Activated CD8-positive, alpha-beta T cell treated with anti-CD3 and anti-CD28 coated beads for 36 hours (primary cell): ENCODE measurements around the gene SALL3. TPM values are rescaled to one million over a fixed set of nuclear protein-coding genes. Genes with fewer than 3 reads are reported as not detected.

Source experiments
- ATAC-seq: fragments of 200-7000 bp; cut with Tn5 transposase; one replicate; pipeline ENCODE4 v1.10.0; 2021; ENCODE audit warnings: mild to moderate bottlenecking, moderate library complexity
- CTCF ChIA-PET: fragments of 350-600 bp; sonication (Branson Sonifier 250); formaldehyde crosslinking; loops from one replicate; lab custom pipeline; 2021; ENCODE audit warnings: antibody characterized with exemption; lab: Charles Lee
- POLR2A ChIA-PET: fragments of 350-600 bp; sonication (Branson Sonifier 250); formaldehyde crosslinking; loops from one replicate; lab custom pipeline; 2021; ENCODE audit warnings: antibody characterized with exemption; lab: Charles Lee
- DNase-seq: peaks from one replicate; pipeline ENCODE4 v3.0.0-alpha.2; 2020
- H3K27ac Mint-ChIP-seq: one replicate; pipeline ENCODE4 v1.8.0; 2021; ENCODE audit warnings: mild to moderate bottlenecking, mixed read lengths
- H3K27me3 Mint-ChIP-seq: one replicate; pipeline ENCODE4 v1.8.0; 2021; ENCODE audit warnings: mixed read lengths
- H3K36me3 Mint-ChIP-seq: one replicate; pipeline ENCODE4 v1.8.0; 2021; ENCODE audit warnings: low read depth, mixed read lengths
- H3K4me1 Mint-ChIP-seq: one replicate; pipeline ENCODE4 v1.8.0; 2021; ENCODE audit warnings: low read depth, mixed read lengths
- H3K4me3 Mint-ChIP-seq: one replicate; pipeline ENCODE4 v1.8.0; 2021; ENCODE audit warnings: mild to moderate bottlenecking, moderate library complexity, mixed read lengths
- H3K9me3 Mint-ChIP-seq: one replicate; pipeline ENCODE4 v1.8.0; 2021; ENCODE audit warnings: mixed read lengths
- CTCF ChIP-seq: fragments of 200-600 bp; IDR thresholded peaks from one replicate; pipeline ENCODE4 v1.8.0; 2022; ENCODE audit warnings: antibody characterized with exemption, mild to moderate bottlenecking
- intact Hi-C: fragments of 100-400 bp; cut with micrococcal nuclease; formaldehyde crosslinking; loops from one replicate; pipeline ENCODE4 v1.10.0; 2022
- total RNA-seq, 2 experiments: library from RNA; stranded (reverse); gene quantifications; one replicate each; pipeline ENCODE4 v1.2.3, GENCODE V29; 2021

Gene SALL3
- total RNA-seq, 2 experiments from 2014 or later: not detected

GRCh38 chr18:79042276-79042675 lies 62.7 kb downstream of the SALL3 start:
- no peaks in the 10 kb centered on the region for H3K36me3 Mint-ChIP-seq
- ATAC-seq: no peak
- intact Hi-C loops: no loop called here
- no peak overlapping the region for H3K27ac Mint-ChIP-seq
- no peak for DNase-seq
- TF ChIP-seq CTCF: no peak
- ChIA-PET POLR2A (no interaction called here), CTCF (no interaction called here)
- H3K9me3 Mint-ChIP-seq: peaks cover 5% of the 10 kb centered on the region
- peaks cover 8% of the 10 kb centered on the region for H3K27me3 Mint-ChIP-seq
- no peak overlapping the region for H3K4me3 Mint-ChIP-seq
- no peaks in the 10 kb centered on the region for H3K4me1 Mint-ChIP-seq

- no peak for TF ChIP-seq CTCF
- Mint-ChIP-seq H3K36me3 (no peaks in the 10 kb centered on the region), H3K27ac (no peak overlapping the region), H3K9me3 (peaks cover 5% of the 10 kb centered on the region), H3K4me3 (no peak overlapping the region), H3K27me3 (peaks cover 8% of the 10 kb centered on the region), H3K4me1 (no peaks in the 10 kb centered on the region)
- DNase-seq (no peak), ATAC-seq (no peak)
- CTCF ChIA-PET: no interaction called here
- intact Hi-C loops: no loop called here
- POLR2A ChIA-PET: no interaction called here
These were observed 63.7 kb downstream of the SALL3 start for GRCh38 chr18:79043288-79043687.

- intact Hi-C loops: no loop called here
- TF ChIP-seq CTCF: no peak
- DNase-seq (no peak), ATAC-seq (no peak)
- Mint-ChIP-seq H3K9me3 (no peaks in the 10 kb centered on the region), H3K36me3 (no peaks in the 10 kb centered on the region), H3K4me3 (no peak overlapping the region), H3K4me1 (no peaks in the 10 kb centered on the region), H3K27ac (no peak overlapping the region), H3K27me3 (peaks cover 3% of the 10 kb centered on the region)
- POLR2A ChIA-PET: no interaction called here
- CTCF ChIA-PET: no interaction called here
These were observed 66.9 kb downstream of the SALL3 start for GRCh38 chr18:79046522-79046921.

- Mint-ChIP-seq H3K4me1 (no peaks in the 10 kb centered on the region), H3K27me3 (peaks cover 2% of the 10 kb centered on the region), H3K4me3 (no peak overlapping the region), H3K36me3 (no peaks in the 10 kb centered on the region), H3K9me3 (no peaks in the 10 kb centered on the region), H3K27ac (no peak overlapping the region)
- ATAC-seq (no peak), DNase-seq (peak; percentile 14)
- no peak for TF ChIP-seq CTCF
- CTCF ChIA-PET: no interaction called here
- intact Hi-C loops: no loop called here
- POLR2A ChIA-PET: no interaction called here
These were observed 68.1 kb downstream of the SALL3 start for GRCh38 chr18:79047556-79048244.

- CTCF ChIA-PET: no interaction called here
- POLR2A ChIA-PET: no interaction called here
- Mint-ChIP-seq H3K27ac (no peak overlapping the region), H3K9me3 (no peaks in the 10 kb centered on the region), H3K4me1 (no peaks in the 10 kb centered on the region), H3K4me3 (no peak overlapping the region), H3K27me3 (no peaks in the 10 kb centered on the region), H3K36me3 (no peaks in the 10 kb centered on the region)
- TF ChIP-seq CTCF: no peak
- intact Hi-C loops: no loop called here
- no peak for ATAC-seq
- no peak for DNase-seq
These were observed 68.6 kb downstream of the SALL3 start for GRCh38 chr18:79048245-79048632.
